IMR-90 (cell line): ENCODE measurements around the gene KCTD4. TPM values are rescaled to one million over a fixed set of nuclear protein-coding genes. Genes with fewer than 3 reads are reported as not detected.

Source experiments
- ATAC-seq: fragments of 200-7000 bp; cut with Tn5 transposase; 2 replicates; pipeline ENCODE4 v1.9.1; 2020; ENCODE audit warnings: low read depth, mild to moderate bottlenecking, moderate library complexity
- BruUV-seq: library from RNA; stranded (reverse); fragments of 400-500 nt; replicated peaks from 2 replicates; lab custom pipeline; 2021; lab: Mats Ljungman, UMichigan
- CTCF ChIA-PET: fragments of 300-600 bp; formaldehyde crosslinking; extraction: SDS; loops from one replicate; lab custom pipeline; 2021; ENCODE audit warnings: antibody characterized with exemption; lab: Yijun Ruan, JAX
- POLR2A ChIA-PET: fragments of 300-600 bp; sonication (Branson Sonifier 250); formaldehyde crosslinking; loops from one replicate; lab custom pipeline; 2022; ENCODE audit warnings: antibody characterized with exemption; ENCODE audit not compliant: unreplicated experiment; lab: Charles Lee
- DNase-seq: peaks from one replicate; pipeline ENCODE4 v3.0.0; 2013
- H2AFZ ChIP-seq: replicated peaks from 2 replicates; pipeline ENCODE3; 2013; ENCODE audit warnings: low read length, mild to moderate bottlenecking; ENCODE audit not compliant: poor library complexity
- H2AK5ac ChIP-seq: 2 replicates; pipeline ENCODE4 v1.6.1; 2013; ENCODE audit warnings: low read depth, low read length, inconsistent platforms
- H2AK9ac ChIP-seq: replicated peaks from 2 replicates; pipeline ENCODE3; 2013; ENCODE audit warnings: mild to moderate bottlenecking, low read depth, low read length, moderate library complexity; ENCODE audit not compliant: poor library complexity
- H2BK120ac ChIP-seq: 2 replicates; pipeline ENCODE4 v1.6.1; 2013; ENCODE audit warnings: low read depth, low read length, inconsistent platforms
- H2BK15ac ChIP-seq: 3 replicates; pipeline ENCODE4 v1.6.1; 2013; ENCODE audit warnings: low read depth, low read length, inconsistent platforms
- H2BK20ac ChIP-seq: 2 replicates; pipeline ENCODE4 v1.6.1; 2013; ENCODE audit warnings: low read depth, mild to moderate bottlenecking, inconsistent platforms, low read length, moderate library complexity
- H2BK5ac ChIP-seq: 2 replicates; pipeline ENCODE4 v1.6.1; 2013; ENCODE audit warnings: mild to moderate bottlenecking, low read depth, low read length, inconsistent platforms; ENCODE audit not compliant: poor library complexity, severe bottlenecking
- H3K14ac ChIP-seq: replicated peaks from 2 replicates; pipeline ENCODE4 v1.6.1; 2013; ENCODE audit warnings: low read depth, low read length, inconsistent platforms
- H3K18ac ChIP-seq: 2 replicates; pipeline ENCODE4 v1.6.1; 2013; ENCODE audit warnings: low read depth, low read length, control low read depth
- H3K23ac ChIP-seq: 2 replicates; pipeline ENCODE4 v1.6.1; 2013; ENCODE audit warnings: low read depth, low read length, inconsistent platforms
- H3K27ac ChIP-seq: 2 replicates; pipeline ENCODE4 v1.5.1; 2013; ENCODE audit warnings: mild to moderate bottlenecking, control low read depth, low read length; ENCODE audit not compliant: insufficient read depth
- H3K27me3 ChIP-seq: 2 replicates; pipeline ENCODE4 v1.6.1; 2013; ENCODE audit warnings: low read length; ENCODE audit not compliant: control insufficient read depth, insufficient read depth
- H3K36me3 ChIP-seq: 2 replicates; pipeline ENCODE4 v1.6.1; 2013; ENCODE audit warnings: low read length, mixed read lengths; ENCODE audit not compliant: control insufficient read depth, insufficient read depth
- H3K4ac ChIP-seq: 2 replicates; pipeline ENCODE4 v1.6.1; 2013; ENCODE audit warnings: low read depth, low read length, inconsistent platforms
- H3K4me1 ChIP-seq: 2 replicates; pipeline ENCODE4 v1.6.1; 2013; ENCODE audit warnings: low read length, mixed read lengths; ENCODE audit not compliant: control insufficient read depth, insufficient read depth
- H3K4me2 ChIP-seq: 2 replicates; pipeline ENCODE4 v1.6.1; 2013; ENCODE audit warnings: low read depth, mild to moderate bottlenecking, control low read depth, low read length, moderate library complexity
- H3K4me3 ChIP-seq: 2 replicates; pipeline ENCODE4 v1.5.1; 2013; ENCODE audit warnings: low read depth, mild to moderate bottlenecking, control low read depth, low read length, moderate library complexity; ENCODE audit not compliant: insufficient read depth
- H3K56ac ChIP-seq: 2 replicates; pipeline ENCODE4 v1.6.1; 2013; ENCODE audit warnings: low read length, inconsistent platforms; ENCODE audit not compliant: insufficient read depth; ENCODE audit errors: extremely low read depth
- H3K79me1 ChIP-seq, 2 experiments: 2 replicates each; pipeline ENCODE4 v1.6.1; 2013; ENCODE audit warnings: low read length in 2 of 2, inconsistent platforms in 1 of 2, low read depth in 1 of 2
- H3K9ac ChIP-seq: 2 replicates; pipeline ENCODE4 v1.6.1; 2013; ENCODE audit warnings: low read depth, low read length, control low read depth
- H3K9me1 ChIP-seq: 2 replicates; pipeline ENCODE4 v1.6.1; 2013; ENCODE audit warnings: low read length, inconsistent platforms; ENCODE audit not compliant: insufficient read depth
- H3K9me3 ChIP-seq: 2 replicates; pipeline ENCODE4 v1.6.1; 2013; ENCODE audit warnings: low read length; ENCODE audit not compliant: control insufficient read depth, insufficient read depth
- H4K20me1 ChIP-seq: 2 replicates; pipeline ENCODE4 v1.6.1; 2013; ENCODE audit warnings: low read length, inconsistent platforms; ENCODE audit not compliant: insufficient read depth
- H4K5ac ChIP-seq: 2 replicates; pipeline ENCODE4 v1.6.1; 2013; ENCODE audit warnings: mild to moderate bottlenecking, low read depth, low read length, control low read depth
- H4K8ac ChIP-seq, 2 experiments: 2 replicates each; pipeline ENCODE4 v1.6.1; 2013; ENCODE audit warnings: low read depth in 2 of 2, low read length in 2 of 2, control low read depth in 1 of 2, inconsistent platforms in 1 of 2
- H4K91ac ChIP-seq: 2 replicates; pipeline ENCODE4 v1.6.1; 2013; ENCODE audit warnings: low read depth, low read length, inconsistent platforms; ENCODE audit not compliant: insufficient read depth
- BHLHE40 ChIP-seq: fragments of 150-350 bp; IDR thresholded peaks from 2 replicates; pipeline ENCODE4 v1.6.1; 2016; ENCODE audit warnings: mild to moderate bottlenecking, low read depth, low read length
- CEBPB ChIP-seq: IDR thresholded peaks from 2 replicates; pipeline ENCODE4 v1.6.1; 2012; ENCODE audit warnings: low read depth, low read length, improper control_type of control experiment
- CHD1 ChIP-seq: IDR thresholded peaks from 2 replicates; pipeline ENCODE4 v1.6.1; 2012; ENCODE audit warnings: low read depth, low read length, improper control_type of control experiment
- CTCF ChIP-seq: conservative IDR thresholded peaks from 2 replicates; pipeline ENCODE4 v1.5.1; 2012; ENCODE audit warnings: mild to moderate bottlenecking, low read depth, low read length, improper control_type of control experiment
- ELK1 ChIP-seq: fragments of 150-350 bp; IDR thresholded peaks from 2 replicates; pipeline ENCODE4 v1.6.1; 2016; ENCODE audit warnings: low read depth, mild to moderate bottlenecking, low read length, moderate library complexity, borderline replicate concordance
- FOS ChIP-seq: fragments of 150-350 bp; IDR thresholded peaks from 2 replicates; pipeline ENCODE4 v1.6.1; 2016; ENCODE audit warnings: low read depth, low read length
- MAFK ChIP-seq: IDR thresholded peaks from 2 replicates; pipeline ENCODE4 v1.6.1; 2012; ENCODE audit warnings: low read depth, low read length, improper control_type of control experiment
- MAZ ChIP-seq: IDR thresholded peaks from 2 replicates; pipeline ENCODE4 v1.6.1; 2012; ENCODE audit warnings: low read depth, mild to moderate bottlenecking, low read length, improper control_type of control experiment, moderate library complexity, borderline replicate concordance
- MXI1 ChIP-seq: IDR thresholded peaks from 2 replicates; pipeline ENCODE4 v1.6.1; 2012; ENCODE audit warnings: low read depth, mild to moderate bottlenecking, low read length, moderate library complexity, borderline replicate concordance
- NFE2L2 ChIP-seq: fragments of 150-350 bp; IDR thresholded peaks from 2 replicates; pipeline ENCODE4 v1.6.1; 2016; ENCODE audit warnings: low read depth, mild to moderate bottlenecking, low read length
- POLR2A ChIP-seq: IDR thresholded peaks from 2 replicates; pipeline ENCODE4 v1.6.1; 2012; ENCODE audit warnings: mild to moderate bottlenecking, low read depth, low read length
- RAD21 ChIP-seq: IDR thresholded peaks from 2 replicates; pipeline ENCODE4 v1.6.1; 2012; ENCODE audit warnings: low read length, improper control_type of control experiment
- RCOR1 ChIP-seq: IDR thresholded peaks from 2 replicates; pipeline ENCODE4 v1.6.1; 2012; ENCODE audit warnings: mild to moderate bottlenecking, low read length, improper control_type of control experiment; ENCODE audit not compliant: insufficient replicate concordance
- RFX5 ChIP-seq: IDR thresholded peaks from 2 replicates; pipeline ENCODE4 v1.8.0; 2012; ENCODE audit warnings: low read depth, mild to moderate bottlenecking, low read length, moderate library complexity
- SMC3 ChIP-seq: fragments of 150-350 bp; IDR thresholded peaks from 2 replicates; pipeline ENCODE4 v1.6.1; 2016; ENCODE audit warnings: low read depth, mild to moderate bottlenecking, antibody characterized with exemption, low read length, moderate library complexity
- USF2 ChIP-seq: fragments of 150-350 bp; IDR thresholded peaks from 2 replicates; pipeline ENCODE4 v1.6.1; 2017; ENCODE audit warnings: mild to moderate bottlenecking, antibody characterized with exemption, low read length, low read depth
- WGBS, 2 experiments: methylation state at CpG; one replicate each; pipeline versions ENCODE4 v1.1.5 to v1.1.7; 2013; ENCODE audit warnings: missing lambda C conversion rate in 2 of 2; ENCODE audit not compliant: insufficient read length in 1 of 2; ENCODE audit errors: extremely low coverage in 2 of 2; 5-methylcytosine and 5-hydroxymethylcytosine counted together
- dilution Hi-C: fragments of 300-500 bp; cut with HindIII; formaldehyde crosslinking; loops from one replicate; pipeline ENCODE4 v1.14.3; 2018; ENCODE audit warnings: low sequenced_read_pairs; ENCODE audit not compliant: unreplicated experiment
- in situ Hi-C: fragments of 300-500 bp; cut with MboI; formaldehyde crosslinking; loops from 3 replicates; pipeline ENCODE4 v1.14.3; 2019; ENCODE audit warnings: low sequenced_read_pairs, inconsistent platforms, mixed read lengths
- intact Hi-C: fragments of 100-400 bp; cut with micrococcal nuclease; formaldehyde crosslinking; loops from 2 replicates; pipeline ENCODE4 v1.10.0; 2022
- polyA plus RNA-seq, 3 experiments: library from polyadenylated mRNA; depleted of rRNA; stranded (reverse); fragments of >200 nt; gene quantifications; 2 replicates each; pipeline ENCODE4 v1.2.3, GENCODE V29; 2012; ENCODE audit warnings: low replicate concordance in 1 of 3
- total RNA-seq: library from RNA; depleted of rRNA; stranded (reverse); fragments of >200 nt; gene quantifications from 2 replicates; pipeline ENCODE4 v1.2.3, GENCODE V29; 2012

KCTD4 gene
- total and polyA plus RNA-seq, 2 of the 4 experiments (the other 2 are of a cell fraction) = 0.53 to 0.72 TPM

- Histone ChIP-seq H2BK15ac (no peak overlapping the region), H3K4me1 (no peaks in the 10 kb centered on the region; the same call in 1 of the 2 replicates), H3K27me3 (no peaks in the 10 kb centered on the region), H3K4me2 (no peak overlapping the region), H4K91ac (no peak overlapping the region), H3K9me3 (no peaks in the 10 kb centered on the region), H2BK120ac (no peak overlapping the region), H3K36me3 (0 out of 2 replicates have a peak, but pooled peaks cover 2% of the 10 kb centered on the region), H3K4me3 (no peak overlapping the region), H2BK20ac (no peak overlapping the region), H2AK5ac (no peak overlapping the region), H3K27ac (no peak overlapping the region), H2BK5ac (no peak overlapping the region), H4K8ac (no peak overlapping the region), H3K9me1 (peaks cover 3% of the 10 kb centered on the region; the same call in 1 of the 2 replicates), H4K5ac (no peak overlapping the region), H2AFZ (no peak overlapping the region), H3K4ac (no peak overlapping the region), H3K9ac (no peak overlapping the region), H3K56ac (no peak overlapping the region), H3K79me1 (peaks cover 18 to 40% of the 10 kb centered on the region in 2 experiments), H3K14ac (no peak overlapping the region), H2AK9ac (no peak overlapping the region), H4K20me1 (no peaks in the 10 kb centered on the region), H3K18ac (no peak overlapping the region), H3K23ac (no peak overlapping the region)
- dilution Hi-C loops = no loop called here
- BruUV-seq = no TSS peak
- TF ChIP-seq USF2 = no peak
- TF ChIP-seq BHLHE40 = no peak
- no peak for TF ChIP-seq MAFK
- no peak for TF ChIP-seq CTCF
- TF ChIP-seq SMC3 = no peak
- TF ChIP-seq POLR2A = no peak
- no peak for TF ChIP-seq ELK1
- no peak for TF ChIP-seq RAD21
- TF ChIP-seq NFE2L2 = no peak
- TF ChIP-seq MAZ = no peak
- no peak for TF ChIP-seq RCOR1
- TF ChIP-seq RFX5 = no peak
- no peak for TF ChIP-seq CHD1
- no peak for TF ChIP-seq FOS
- no peak for TF ChIP-seq CEBPB
- TF ChIP-seq MXI1 = no peak
- WGBS, 2 experiments = no CpG with 5 or more reads among the region's 5 CpGs
- ChIA-PET CTCF (no interaction called here), POLR2A (no interaction called here)
- ATAC-seq = no peak
- intact Hi-C loops = no loop called here
- in situ Hi-C loops = no loop called here
- no peak for DNase-seq
Measured at GRCh38 chr13:45228002-45228401, 27.2 kb upstream of the KCTD4 start.
